Uterus (tissue), 4 donors: ENCODE data around the gene CDH15. TPM values are rescaled to one million over a fixed set of nuclear protein-coding genes. Genes with fewer than 3 reads are reported as not detected.

Experiments used
- DNase-seq, 2 donors: peaks; one replicate each; pipeline ENCODE4 v3.0.0-alpha.2; 2019 to 2020
- H3K27ac ChIP-seq, 2 donors: fragments of 200-600 bp; sonication (generic); 1 replicate in 1 of 2; 2 replicates in 1 of 2; pipeline ENCODE4 v1.5.1; 2016 to 2018
- H3K27me3 ChIP-seq, 2 donors: fragments of 200-600 bp; sonication (generic); one replicate each; pipeline ENCODE4 v1.5.1; 2018 to 2019; ENCODE audit warnings: control low read depth in 1 of 2
- H3K36me3 ChIP-seq, 2 donors: fragments of 200-600 bp; sonication (generic); one replicate each; pipeline ENCODE4 v1.5.1; 2019; ENCODE audit warnings: control low read depth in 1 of 2
- H3K4me1 ChIP-seq, 2 donors: fragments of 200-600 bp; sonication (generic); one replicate each; pipeline ENCODE4 v1.5.1; 2018 to 2019; ENCODE audit warnings: control low read depth in 1 of 2
- H3K4me3 ChIP-seq, 2 donors: fragments of 200-600 bp; sonication (generic); 1 replicate in 1 of 2; 2 replicates in 1 of 2; pipeline ENCODE4 v1.5.1; 2018 to 2019; ENCODE audit warnings: mild to moderate bottlenecking in 1 of 2
- H3K9me3 ChIP-seq, 2 donors: fragments of 200-600 bp; sonication (generic); one replicate each; pipeline ENCODE4 v1.5.1; 2019; ENCODE audit warnings: control low read depth in 1 of 2
- POLR2A ChIP-seq, 2 donors: fragments of 450-650 bp; IDR thresholded peaks; one replicate each; pipeline ENCODE4 v1.6.1; 2016; ENCODE audit warnings: antibody characterized with exemption in 2 of 2, mild to moderate bottlenecking in 1 of 2, moderate library complexity in 1 of 2
- intact Hi-C: fragments of 100-400 bp; cut with DNase I; formaldehyde crosslinking; loops from one replicate; pipeline ENCODE4 v1.15.1; 2023; ENCODE audit warnings: low total_unique reads
- total RNA-seq, 4 donors: library from RNA; depleted of rRNA in 3 of 4; stranded (reverse); fragments of >200 nt in 3 of 4; gene quantifications; one replicate each; pipeline versions ENCODE4 v1.1.0 to v1.2.4, GENCODE V29; 2014 to 2023
- TF ChIP-seq, protein P1 (sequence below), 4 experiments: fragments of 200-600 bp in 2 of 4; fragments of 450-650 bp in 2 of 4; sonication (generic) in 2 of 4; IDR thresholded peaks; one replicate each; pipeline ENCODE4 v1.5.1; 2016 to 2019; ENCODE audit warnings: antibody characterized with exemption in 4 of 4, mild to moderate bottlenecking in 2 of 4, moderate library complexity in 1 of 4
- donor health status: DM: yes; HTN: yes; CAD: no.

CDH15 gene
- total RNA-seq, 4 donors from 2014 or later = 0.21 TPM; not detected in 3

- intact Hi-C loops = no loop called here
- H3K36me3 ChIP-seq = no peaks in the 10 kb centered on the region
- H3K4me3 ChIP-seq = no peak overlapping the region
- TF ChIP-seq, protein P1, sequence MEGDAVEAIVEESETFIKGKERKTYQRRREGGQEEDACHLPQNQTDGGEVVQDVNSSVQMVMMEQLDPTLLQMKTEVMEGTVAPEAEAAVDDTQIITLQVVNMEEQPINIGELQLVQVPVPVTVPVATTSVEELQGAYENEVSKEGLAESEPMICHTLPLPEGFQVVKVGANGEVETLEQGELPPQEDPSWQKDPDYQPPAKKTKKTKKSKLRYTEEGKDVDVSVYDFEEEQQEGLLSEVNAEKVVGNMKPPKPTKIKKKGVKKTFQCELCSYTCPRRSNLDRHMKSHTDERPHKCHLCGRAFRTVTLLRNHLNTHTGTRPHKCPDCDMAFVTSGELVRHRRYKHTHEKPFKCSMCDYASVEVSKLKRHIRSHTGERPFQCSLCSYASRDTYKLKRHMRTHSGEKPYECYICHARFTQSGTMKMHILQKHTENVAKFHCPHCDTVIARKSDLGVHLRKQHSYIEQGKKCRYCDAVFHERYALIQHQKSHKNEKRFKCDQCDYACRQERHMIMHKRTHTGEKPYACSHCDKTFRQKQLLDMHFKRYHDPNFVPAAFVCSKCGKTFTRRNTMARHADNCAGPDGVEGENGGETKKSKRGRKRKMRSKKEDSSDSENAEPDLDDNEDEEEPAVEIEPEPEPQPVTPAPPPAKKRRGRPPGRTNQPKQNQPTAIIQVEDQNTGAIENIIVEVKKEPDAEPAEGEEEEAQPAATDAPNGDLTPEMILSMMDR (IDR thresholded peaks at IDR 0.05) = peak; percentile 37 to 77 (median 62)
- no peak for TF ChIP-seq POLR2A (IDR thresholded peaks at IDR 0.05)
- H3K4me1 ChIP-seq = no peaks in the 10 kb centered on the region
- no peak overlapping the region for H3K27ac ChIP-seq
- no peaks in the 10 kb centered on the region for H3K9me3 ChIP-seq
- peak; percentile 46 to 50 for DNase-seq
- H3K27me3 ChIP-seq = peaks cover 22 to 23% of the 10 kb centered on the region in 2 donors
Measured at GRCh38 chr16:89167425-89167941, 4.1 kb upstream of the CDH15 start.

DNA sequence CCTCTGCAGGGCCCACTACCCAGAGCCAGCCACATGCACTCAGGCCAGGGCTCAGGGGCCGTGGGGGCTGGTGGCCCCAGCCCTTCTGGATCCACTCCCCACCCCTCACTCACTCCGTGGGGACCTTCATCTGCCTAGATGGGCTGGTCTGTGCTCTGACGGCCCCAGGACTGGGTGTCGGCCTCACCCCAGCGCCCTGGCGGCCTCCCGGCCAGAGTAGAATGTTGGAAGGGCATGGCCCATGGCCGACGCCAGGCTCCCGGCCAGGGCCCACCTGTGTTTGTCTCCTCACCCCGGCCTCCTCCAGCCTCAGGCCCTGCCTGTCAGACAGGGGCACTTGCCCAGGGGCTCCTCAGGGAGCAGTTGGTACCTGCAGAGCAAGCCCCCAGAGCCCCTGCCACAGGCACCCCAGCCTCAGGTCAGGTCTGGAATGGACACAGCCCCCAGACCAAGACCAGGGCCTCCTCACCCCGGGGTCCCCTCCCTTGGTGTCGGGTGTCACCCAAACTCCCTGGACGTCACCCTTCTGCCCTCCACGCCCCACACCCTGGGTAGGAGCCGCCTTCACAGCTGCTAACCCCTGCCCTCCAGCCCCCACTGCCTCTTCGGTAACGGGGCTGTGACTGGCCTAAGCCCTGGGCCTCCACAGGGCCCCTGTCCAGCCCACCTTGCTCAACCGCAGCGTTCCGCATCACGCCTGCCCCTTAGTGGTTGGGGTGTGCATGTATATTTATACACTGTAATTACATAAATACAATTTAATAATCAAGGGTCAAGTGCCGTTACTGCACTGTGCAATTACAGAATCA, 3.0 kb upstream of the CDH15 start:
- Histone ChIP-seq H3K27me3 (peaks cover 22 to 23% of the 10 kb centered on the region in 2 donors), H3K9me3 (no peaks in the 10 kb centered on the region), H3K27ac (no peak overlapping the region), H3K4me1 (no peaks in the 10 kb centered on the region), H3K36me3 (no peaks in the 10 kb centered on the region), H3K4me3 (no peak overlapping the region)
- DNase-seq = no peak
- intact Hi-C loops = no loop called here
- TF ChIP-seq POLR2A (IDR thresholded peaks at IDR 0.05) = no peak
- TF ChIP-seq, protein P1 (IDR thresholded peaks at IDR 0.05) = no peak

- no peaks in the 10 kb centered on the region for H3K9me3 ChIP-seq
- H3K27ac ChIP-seq = no peak overlapping the region
- no peak for DNase-seq
- H3K4me3 ChIP-seq = no peak overlapping the region
- H3K36me3 ChIP-seq = no peaks in the 10 kb centered on the region
- no peaks in the 10 kb centered on the region for H3K4me1 ChIP-seq
- TF ChIP-seq POLR2A (IDR thresholded peaks at IDR 0.05) = no peak
- TF ChIP-seq, protein P1 (IDR thresholded peaks at IDR 0.05) = no peak
- H3K27me3 ChIP-seq = peaks cover 22 to 23% of the 10 kb centered on the region in 2 donors
- intact Hi-C loops = no loop called here
Measured at GRCh38 chr16:89169778-89170177, 1.8 kb upstream of the CDH15 start.

GRCh38 chr16:89170346-89171215, 967 bp upstream of the CDH15 start:
- intact Hi-C loops = no loop called here
- TF ChIP-seq, protein P1 (IDR thresholded peaks at IDR 0.05) = no peak
- no peak for TF ChIP-seq POLR2A (IDR thresholded peaks at IDR 0.05)
- Histone ChIP-seq H3K27ac (no peak overlapping the region), H3K9me3 (no peaks in the 10 kb centered on the region), H3K27me3 (peaks cover 19 to 23% of the 10 kb centered on the region in 2 donors), H3K4me1 (no peaks in the 10 kb centered on the region), H3K4me3 (no peak overlapping the region), H3K36me3 (no peaks in the 10 kb centered on the region)
- DNase-seq = no peak
